Endodermal cell (in vitro differentiated cells): ENCODE results near the gene VWA3B. TPM values are rescaled to one million over a fixed set of nuclear protein-coding genes. Genes with fewer than 3 reads are reported as not detected.

Experiments used
- DNase-seq: peaks from one replicate; pipeline ENCODE4 v3.0.0-alpha.2; 2017
- H3K27ac ChIP-seq: 2 replicates; pipeline ENCODE4 v1.5.1; 2013; ENCODE audit warnings: mild to moderate bottlenecking, low read depth, low read length, moderate library complexity
- H3K27me3 ChIP-seq: 2 replicates; pipeline ENCODE4 v1.6.1; 2013; ENCODE audit warnings: mild to moderate bottlenecking, low read length, moderate library complexity; ENCODE audit not compliant: insufficient read depth, control insufficient read depth, poor library complexity, severe bottlenecking
- H3K36me3 ChIP-seq: 2 replicates; pipeline ENCODE4 v1.7.0; 2013; ENCODE audit warnings: mild to moderate bottlenecking, low read length, moderate library complexity; ENCODE audit not compliant: control insufficient read depth, insufficient read depth
- H3K4me1 ChIP-seq: one replicate; pipeline ENCODE4 v1.7.0; 2013; ENCODE audit warnings: low read length; ENCODE audit not compliant: control insufficient read depth, insufficient read depth
- H3K4me3 ChIP-seq: 2 replicates; pipeline ENCODE4 v1.5.1; 2013; ENCODE audit warnings: mild to moderate bottlenecking, low read length, moderate library complexity
- H3K9ac ChIP-seq: 2 replicates; pipeline ENCODE4 v1.6.1; 2013; ENCODE audit warnings: mild to moderate bottlenecking, low read length, moderate library complexity; ENCODE audit not compliant: poor library complexity, severe bottlenecking; ENCODE audit errors: extremely low read depth
- H3K9me3 ChIP-seq: 2 replicates; pipeline ENCODE4 v1.6.1; 2013; ENCODE audit warnings: mild to moderate bottlenecking, low read length, moderate library complexity; ENCODE audit not compliant: control insufficient read depth
- H3K27ac Mint-ChIP-seq: 2 replicates; pipeline ENCODE4 v1.8.0; 2020; ENCODE audit warnings: mixed read lengths
- H3K27me3 Mint-ChIP-seq: 2 replicates; pipeline ENCODE4 v1.8.0; 2021; ENCODE audit warnings: mild to moderate bottlenecking, mixed read lengths; ENCODE audit not compliant: insufficient read depth
- H3K36me3 Mint-ChIP-seq: 2 replicates; pipeline ENCODE4 v1.8.0; 2020; ENCODE audit warnings: low read depth, mixed read lengths
- H3K4me1 Mint-ChIP-seq: 2 replicates; pipeline ENCODE4 v1.8.0; 2020; ENCODE audit warnings: mixed read lengths
- H3K4me3 Mint-ChIP-seq: 2 replicates; pipeline ENCODE4 v1.8.0; 2020; ENCODE audit warnings: mild to moderate bottlenecking, moderate library complexity, mixed read lengths
- H3K9me3 Mint-ChIP-seq: 2 replicates; pipeline ENCODE4 v1.8.0; 2020; ENCODE audit warnings: mild to moderate bottlenecking, mixed read lengths
- CTCF ChIP-seq: fragments of 200-600 bp; sonication (generic); conservative IDR thresholded peaks from 2 replicates; pipeline ENCODE4 v1.5.0; 2021; ENCODE audit warnings: antibody characterized with exemption, mild to moderate bottlenecking
- WGBS, 2 experiments: methylation state at CpG; one replicate each; pipeline versions ENCODE4 v1.1.5 to v1.1.7; 2013; ENCODE audit warnings: missing lambda C conversion rate in 2 of 2, mixed read lengths in 1 of 2; ENCODE audit not compliant: insufficient coverage in 1 of 2, insufficient read length in 1 of 2; 5-methylcytosine and 5-hydroxymethylcytosine counted together
- total RNA-seq, 2 donors: library from RNA; stranded (reverse); fragmentation: NEBNext Ultra II Directional in 1 of 2; extraction: Animal tissue kit (Norgen Biotek cat#: 25700) in 1 of 2; gene quantifications; 2 replicates in 1 of 2; 3 replicates in 1 of 2; pipeline ENCODE4 v1.2.1, GENCODE V29; 2021

The VWA3B gene
- total RNA-seq, 2 donors from 2014 or later, result 0.38 to 0.64 TPM

- Histone ChIP-seq H3K4me1 (no peaks in the 10 kb centered on the region), H3K27ac (no peak overlapping the region), H3K9me3 (no peaks in the 10 kb centered on the region), H3K4me3 (no peak overlapping the region), H3K36me3 (no peaks in the 10 kb centered on the region), H3K9ac (no peak overlapping the region), H3K27me3 (no peaks in the 10 kb centered on the region)
- H3K27ac Mint-ChIP-seq, result no peak overlapping the region
- TF ChIP-seq CTCF, result no peak
- peaks cover 7% of the 10 kb centered on the region for H3K9me3 Mint-ChIP-seq
- no peaks in the 10 kb centered on the region for H3K4me1 Mint-ChIP-seq
- H3K36me3 Mint-ChIP-seq, result no peaks in the 10 kb centered on the region
- H3K4me3 Mint-ChIP-seq, result no peak overlapping the region
- H3K27me3 Mint-ChIP-seq, result peaks cover 2% of the 10 kb centered on the region
- no peak for DNase-seq
- WGBS, 2 experiments, result 92 to 100% methylated on average over 2 to 4 of the region's 4 CpGs
These were observed 21.2 kb upstream of the VWA3B start for GRCh38 chr2:98065808-98066207.

DNA sequence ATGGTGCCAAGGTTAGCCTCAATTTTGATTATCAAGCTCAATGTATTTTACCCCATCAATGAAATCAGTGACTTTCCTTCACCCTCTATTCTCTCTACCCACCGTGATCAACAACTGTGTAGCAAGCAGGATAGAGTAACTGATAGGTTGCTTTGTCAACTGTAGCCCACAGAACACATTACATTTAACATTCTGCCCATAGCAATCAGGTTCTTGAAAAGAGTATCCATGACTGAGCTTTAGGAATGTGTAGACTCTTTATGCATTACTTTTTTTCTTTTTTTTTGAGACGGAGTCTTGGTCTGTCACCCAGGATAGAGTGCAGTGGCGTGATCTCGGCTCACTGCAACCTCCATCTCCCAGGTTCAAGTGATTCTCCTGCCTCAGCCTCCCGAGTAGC, 19.8 kb upstream of the VWA3B start:
- Histone ChIP-seq H3K27me3 (no peaks in the 10 kb centered on the region), H3K4me1 (no peaks in the 10 kb centered on the region), H3K4me3 (no peak overlapping the region), H3K9ac (no peak overlapping the region), H3K27ac (no peak overlapping the region), H3K36me3 (no peaks in the 10 kb centered on the region), H3K9me3 (no peaks in the 10 kb centered on the region)
- no peaks in the 10 kb centered on the region for H3K4me1 Mint-ChIP-seq
- peaks cover 2% of the 10 kb centered on the region for H3K27me3 Mint-ChIP-seq
- no peak for DNase-seq
- no peaks in the 10 kb centered on the region for H3K36me3 Mint-ChIP-seq
- WGBS, 2 experiments, result 81 to 94% methylated on average over 3 to 5 of the region's 5 CpGs
- H3K27ac Mint-ChIP-seq, result no peak overlapping the region
- H3K9me3 Mint-ChIP-seq, result peaks cover 1% of the 10 kb centered on the region
- H3K4me3 Mint-ChIP-seq, result no peak overlapping the region
- TF ChIP-seq CTCF, result no peak

DNA sequence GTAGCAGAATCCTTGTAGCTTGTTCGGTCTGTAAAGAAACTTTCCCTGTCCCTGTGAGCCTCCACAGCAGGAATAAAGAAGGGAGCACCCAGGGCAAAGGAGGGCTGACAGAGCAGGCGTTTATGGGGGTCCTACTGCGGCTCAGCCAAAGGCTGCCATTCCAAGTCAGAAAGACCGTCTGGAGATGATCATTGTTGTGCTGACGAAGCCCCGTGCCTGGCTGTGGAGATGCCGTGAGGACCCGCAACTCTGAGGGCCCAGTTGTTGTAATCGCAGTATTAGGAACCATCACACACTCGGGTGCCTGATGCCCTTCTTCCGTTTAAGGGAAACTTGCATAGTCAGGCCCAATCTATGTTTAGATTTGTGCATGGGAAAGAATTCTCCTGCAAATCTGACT, 16.9 kb upstream of the VWA3B start:
- no peak for DNase-seq

More for the DNA sequence above, 16.9 kb upstream of the VWA3B start:
- no peaks in the 10 kb centered on the region for H3K4me1 ChIP-seq
- H3K27me3 Mint-ChIP-seq, result peaks cover 2% of the 10 kb centered on the region
- H3K9me3 Mint-ChIP-seq, result peaks cover 1% of the 10 kb centered on the region
- peaks cover 6% of the 10 kb centered on the region for H3K9me3 ChIP-seq
- H3K4me3 ChIP-seq, result no peak overlapping the region
- no peak overlapping the region for H3K9ac ChIP-seq
- H3K36me3 Mint-ChIP-seq, result no peaks in the 10 kb centered on the region
- no peaks in the 10 kb centered on the region for H3K36me3 ChIP-seq
- no peaks in the 10 kb centered on the region for H3K4me1 Mint-ChIP-seq
- no peaks in the 10 kb centered on the region for H3K27me3 ChIP-seq
- TF ChIP-seq CTCF, result no peak
- no peak overlapping the region for H3K27ac Mint-ChIP-seq
- WGBS, 2 experiments, result 75 to 85% methylated on average over 11 of the region's 11 CpGs
- no peak overlapping the region for H3K4me3 Mint-ChIP-seq
- H3K27ac ChIP-seq, result no peak overlapping the region
